GM19324 (cell line): ENCODE results near the gene COL20A1.
"Not testable (repeated sequence)": the region's sequence is repeated elsewhere in the genome, so short reads cannot be mapped to it uniquely, and the experiment has no call there.

Experiments used
- ATAC-seq: cut with Tn5 transposase; IDR thresholded peaks from one replicate; pipeline ENCODE4 v1.9.1; 2021; ENCODE audit warnings: mild to moderate bottlenecking, moderate library complexity; ENCODE audit not compliant: unreplicated experiment, low FRiP score

The COL20A1 gene

DNA sequence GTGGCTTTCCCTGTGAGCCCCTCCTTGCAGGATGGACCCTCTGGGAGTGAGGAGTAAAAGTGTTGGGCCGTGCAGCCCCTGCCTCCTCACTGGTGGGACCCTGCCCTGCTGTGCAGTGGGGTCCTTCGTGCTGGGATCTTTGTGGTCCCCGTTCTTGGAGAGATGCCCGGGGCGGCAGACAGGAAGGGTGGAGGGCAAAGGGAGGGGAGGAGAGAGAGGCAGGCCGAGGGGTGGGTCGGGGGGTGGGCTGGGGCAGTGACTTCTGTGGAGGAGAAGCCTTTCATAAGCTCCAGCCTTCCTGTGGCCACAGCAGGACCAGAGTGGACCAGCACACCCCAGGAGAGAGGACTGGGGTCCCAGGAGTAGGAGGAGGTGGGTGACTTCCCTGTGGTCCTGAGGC, at the start of gene COL20A1:
Gene COL20A1 (plus strand): TSS at position 283 of the 400 bp plus-strand sequence. CDS start 1,922 bp downstream, outside the sequence.
- ATAC-seq = no peak

DNA sequence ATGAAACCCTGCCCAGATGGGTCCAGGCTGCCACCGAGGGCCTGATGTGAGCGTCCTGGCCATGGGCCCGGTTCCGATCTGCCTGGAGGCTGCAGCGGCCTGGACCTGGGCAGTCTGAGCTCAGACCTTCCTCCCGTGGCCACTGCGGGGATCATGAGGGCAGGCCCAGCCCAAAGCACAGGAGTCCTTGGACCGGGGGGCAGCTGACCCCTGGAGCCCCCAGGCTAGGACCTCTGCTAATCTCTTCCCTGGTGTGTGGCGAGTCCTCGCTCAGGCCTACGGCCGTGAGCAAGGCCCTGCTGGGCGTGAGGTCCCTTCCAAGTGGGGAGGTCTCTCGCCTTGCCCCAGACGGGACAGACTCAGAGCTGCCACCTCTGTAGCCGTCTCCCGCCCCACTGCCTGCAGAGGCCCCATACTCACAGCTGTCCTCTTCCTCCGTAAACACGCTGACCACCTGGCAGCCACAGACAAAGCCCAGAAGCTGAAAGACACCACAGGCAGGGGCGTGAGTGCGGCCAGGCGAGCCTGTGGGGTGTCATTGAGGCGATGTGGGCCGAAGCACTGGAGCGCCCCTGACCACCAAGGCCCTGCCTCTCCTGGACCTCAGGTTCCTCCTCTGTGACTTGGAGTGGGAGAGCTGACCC, 49.3 kb upstream of the COL20A1 start:
- ATAC-seq = no peak

DNA sequence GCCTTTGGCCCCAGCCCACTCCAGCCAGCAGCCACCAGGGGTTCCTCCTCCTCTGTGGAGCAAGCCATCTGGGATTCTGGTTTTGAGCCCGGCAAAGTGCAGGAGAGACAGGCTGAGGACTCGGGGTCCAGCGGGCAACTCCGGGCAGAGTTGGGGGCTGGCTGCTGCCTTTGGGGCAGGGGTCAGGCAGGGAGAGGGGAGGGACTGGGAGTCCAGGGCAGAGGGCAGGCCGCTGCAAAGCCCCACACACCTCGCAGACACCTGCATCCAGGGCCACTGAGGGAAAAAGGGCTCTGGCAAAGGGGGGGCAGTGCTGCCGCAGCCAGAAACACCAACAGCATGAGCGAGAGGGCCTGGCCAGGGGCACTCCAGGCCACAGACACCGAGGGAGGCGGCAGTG, 48.5 kb upstream of the COL20A1 start:
- no peak for ATAC-seq

DNA sequence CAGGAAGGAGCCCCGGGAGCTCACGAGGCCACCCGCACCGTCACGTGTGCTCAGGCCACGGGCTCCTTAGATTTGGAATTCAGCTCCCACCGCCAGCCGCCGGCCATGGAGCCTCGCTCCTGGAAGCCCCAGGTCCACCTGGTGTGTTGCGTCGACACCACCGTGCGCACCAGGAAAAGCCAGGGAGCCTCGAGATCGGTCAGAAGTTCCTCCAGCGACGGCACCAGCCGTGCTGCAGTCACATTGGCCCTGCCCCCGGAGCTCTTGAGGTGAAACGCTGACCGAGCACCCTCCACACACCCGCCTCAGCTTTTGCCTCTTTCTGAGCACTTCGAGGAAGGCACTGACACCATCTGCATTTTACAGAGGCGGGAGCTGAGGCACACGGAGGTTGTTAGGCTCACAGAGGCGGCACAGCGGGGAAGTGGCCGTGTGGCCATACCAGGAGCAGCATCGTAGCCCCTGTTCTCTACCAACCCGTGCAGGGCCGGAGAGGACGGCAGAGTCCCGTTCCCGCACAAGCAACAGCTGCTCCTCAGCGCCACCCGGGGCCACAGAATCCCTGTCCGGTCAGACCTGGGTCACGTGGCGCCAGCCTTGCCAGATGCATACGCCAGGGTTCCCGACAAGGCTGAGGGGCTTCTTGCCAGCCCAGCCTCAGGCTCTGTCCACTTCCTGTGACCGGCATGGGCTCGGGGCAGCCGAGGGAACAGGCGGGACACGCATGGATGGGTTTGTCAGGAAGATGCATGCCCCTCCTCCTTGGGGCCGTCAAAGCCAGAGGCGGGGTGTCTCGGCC, 46.3 kb upstream of the COL20A1 start:
- ATAC-seq = no peak

DNA sequence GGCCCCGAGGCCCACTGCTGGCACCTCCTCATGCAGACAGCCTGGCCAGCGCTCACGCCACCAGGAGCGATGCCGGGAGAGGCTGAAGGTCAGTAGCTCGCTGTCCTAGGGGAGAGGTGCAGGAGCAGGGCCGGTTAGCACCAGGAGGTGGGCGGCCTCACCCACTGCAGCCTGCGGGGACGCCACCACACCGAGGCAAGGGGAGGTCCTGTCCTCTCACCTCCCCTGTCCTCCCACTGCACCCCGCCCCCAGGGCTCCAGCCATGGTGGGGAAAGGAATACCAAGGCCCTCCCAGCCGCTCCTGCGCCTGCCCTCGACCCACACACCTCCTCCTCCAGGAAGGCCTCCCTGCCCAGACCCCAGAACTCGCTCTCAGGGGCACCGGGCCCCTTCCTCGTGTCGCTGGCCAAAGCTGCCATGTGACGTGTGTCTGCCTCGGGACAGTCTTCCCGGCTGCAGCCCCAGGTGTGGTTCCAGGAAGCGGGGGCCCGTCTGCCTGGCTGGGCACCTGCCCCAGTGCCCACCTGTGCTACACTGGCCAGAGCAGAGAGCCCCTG, 45.2 kb upstream of the COL20A1 start:
- no peak for ATAC-seq

DNA sequence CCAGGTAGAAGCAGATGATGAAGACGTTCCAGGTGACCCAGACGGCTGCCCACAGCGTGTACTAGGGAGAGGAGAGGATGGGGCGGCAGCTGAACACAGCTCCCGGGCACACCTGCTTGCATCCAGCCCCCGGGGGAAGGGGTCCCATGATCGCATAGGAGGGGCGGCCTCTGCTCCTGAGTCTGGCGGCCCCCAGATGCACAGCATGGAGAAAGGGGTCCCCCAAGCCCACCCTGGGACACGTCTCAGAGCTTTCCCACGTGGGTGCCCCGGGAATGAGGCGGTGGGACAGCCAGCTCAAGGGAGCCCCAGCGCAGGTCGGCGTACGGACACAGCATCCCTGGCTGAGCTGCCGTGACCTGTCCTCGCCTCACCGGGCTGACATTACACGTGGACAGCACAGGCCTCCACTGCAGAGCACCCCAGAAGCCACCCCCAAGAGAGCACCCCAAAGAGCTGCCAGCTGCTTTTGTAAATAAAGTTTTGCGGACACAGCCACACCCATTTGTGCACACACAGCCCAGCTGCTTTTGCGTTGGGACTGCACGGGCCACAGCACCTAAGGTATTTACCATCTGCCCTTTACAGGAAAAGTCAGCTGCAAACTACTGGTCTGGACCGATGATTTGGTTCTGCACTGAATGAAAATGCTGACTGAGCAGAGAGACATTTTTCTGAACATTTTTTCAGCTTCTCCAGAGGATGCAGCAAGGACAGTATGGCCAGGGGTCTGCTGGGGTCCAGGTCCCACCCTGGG, 44.0 kb upstream of the COL20A1 start:
- no peak for ATAC-seq

DNA sequence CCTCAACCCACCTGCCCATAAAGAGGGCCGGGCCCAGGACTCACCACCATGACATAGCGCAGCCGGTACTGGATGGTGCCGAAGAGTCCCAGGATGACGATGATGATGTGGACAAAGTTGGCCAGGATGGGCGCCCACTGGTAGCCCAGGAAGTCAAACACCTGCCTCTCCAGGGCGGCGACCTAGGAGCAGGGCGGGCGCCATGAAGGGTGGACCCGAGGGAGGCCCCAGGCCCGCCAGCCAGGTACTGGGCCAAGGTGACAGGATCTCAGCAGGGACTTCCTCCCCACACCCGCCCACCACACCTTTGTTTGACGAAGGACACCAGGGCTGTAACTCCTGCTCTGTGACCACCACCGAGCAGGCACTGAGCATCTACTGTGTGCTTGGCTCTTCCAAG, 43.1 kb upstream of the COL20A1 start:
- no peak for ATAC-seq

DNA sequence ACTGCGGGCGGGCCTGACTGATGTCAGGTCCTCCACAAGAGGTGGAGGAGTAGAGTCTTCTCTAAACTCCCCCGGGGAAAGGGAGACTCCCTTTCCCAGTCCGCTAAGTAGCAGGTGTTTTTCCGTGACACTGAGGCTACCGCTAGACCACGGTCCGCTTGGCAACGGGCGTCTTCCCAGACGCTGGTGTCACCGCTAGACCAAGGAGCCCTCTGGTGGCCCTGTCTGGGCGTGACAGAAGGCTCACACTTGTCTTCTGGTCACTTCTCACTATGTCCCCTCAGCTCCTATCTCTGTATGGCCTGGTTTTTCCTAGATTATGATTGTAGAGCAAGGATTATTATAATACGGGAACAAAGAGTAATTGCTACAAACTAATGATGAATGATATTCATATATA, 41.6 kb upstream of the COL20A1 start:
- ATAC-seq = not testable (repeated sequence)

DNA sequence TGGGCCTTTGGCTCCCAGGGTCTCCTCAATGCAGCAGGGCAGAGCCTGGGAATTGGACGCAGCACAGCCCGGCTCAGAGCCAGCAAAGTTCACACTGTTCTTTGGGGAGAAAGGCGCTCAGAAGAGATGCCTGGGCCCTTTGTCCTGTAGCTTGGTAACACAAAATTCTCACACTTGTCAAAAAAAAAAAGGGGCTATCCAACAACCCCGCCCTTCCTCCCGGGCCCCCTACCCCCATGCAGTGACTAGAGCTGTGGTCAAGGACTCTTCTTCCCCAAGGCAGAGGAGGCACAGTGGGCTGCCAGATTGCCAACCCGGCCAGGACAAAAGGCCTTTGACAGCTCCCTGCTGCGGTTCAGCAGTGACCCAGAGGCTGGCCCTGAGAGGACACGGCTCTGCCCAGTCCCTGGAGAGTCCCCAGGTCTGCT, 40.7 kb upstream of the COL20A1 start:
- ATAC-seq = no peak

DNA sequence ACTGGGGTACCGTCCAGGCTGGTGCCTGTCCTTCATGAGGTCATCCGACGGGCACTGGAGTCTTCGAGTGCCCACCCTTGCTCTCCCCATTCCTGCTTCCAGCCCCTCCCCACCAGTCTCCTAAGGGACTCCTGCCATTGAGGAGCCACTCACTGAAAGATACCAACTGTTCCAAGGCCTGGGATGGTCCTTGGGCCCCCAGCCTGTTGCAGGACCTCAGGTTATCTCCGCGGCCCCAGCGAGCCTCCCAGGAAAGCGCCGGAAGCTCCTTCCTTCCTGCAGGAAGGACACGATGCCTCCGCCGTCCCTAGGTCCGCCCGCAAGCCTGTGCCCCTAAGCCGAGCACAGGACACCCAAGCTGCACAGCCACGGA, 39.9 kb upstream of the COL20A1 start:
- no peak for ATAC-seq

DNA sequence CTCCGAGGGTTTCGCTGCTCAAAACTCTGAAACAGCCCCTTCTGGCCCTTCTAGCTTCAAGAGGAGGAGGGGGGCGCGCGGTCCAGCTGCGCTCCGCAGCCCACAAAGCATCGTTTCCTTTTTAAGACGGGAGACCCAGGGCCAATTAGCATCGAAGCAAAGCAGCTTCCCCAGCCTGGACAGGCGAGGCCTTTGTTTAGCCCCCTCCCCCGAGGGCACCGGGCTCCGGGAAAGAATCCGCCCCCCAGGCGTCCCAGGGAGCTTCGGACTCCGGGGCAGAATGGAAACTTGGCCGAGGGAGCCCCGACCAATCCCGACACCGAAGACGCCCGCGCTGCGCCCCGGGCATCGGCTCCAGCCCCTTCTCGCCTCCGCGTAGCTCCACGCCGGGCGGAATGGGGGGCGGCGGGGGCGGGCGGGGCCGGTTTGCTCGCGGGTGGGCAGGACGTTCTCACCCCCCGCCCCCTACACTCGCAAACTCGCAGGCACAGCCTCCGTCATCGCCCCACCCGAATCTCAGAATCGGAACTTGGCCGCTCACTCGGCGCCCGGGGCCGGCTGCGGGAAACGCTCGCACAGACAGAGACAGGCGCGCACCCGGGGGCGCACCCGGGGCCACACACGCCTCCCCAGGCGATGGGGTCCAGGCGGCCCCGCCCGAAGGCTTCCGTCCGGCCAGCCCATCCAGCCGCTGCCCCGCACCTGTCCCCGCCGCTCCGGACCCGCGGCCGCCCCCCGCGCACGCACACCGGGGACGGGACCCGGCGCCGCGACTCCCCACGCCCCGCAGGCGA, 39.4 kb upstream of the COL20A1 start:
- no peak for ATAC-seq

DNA sequence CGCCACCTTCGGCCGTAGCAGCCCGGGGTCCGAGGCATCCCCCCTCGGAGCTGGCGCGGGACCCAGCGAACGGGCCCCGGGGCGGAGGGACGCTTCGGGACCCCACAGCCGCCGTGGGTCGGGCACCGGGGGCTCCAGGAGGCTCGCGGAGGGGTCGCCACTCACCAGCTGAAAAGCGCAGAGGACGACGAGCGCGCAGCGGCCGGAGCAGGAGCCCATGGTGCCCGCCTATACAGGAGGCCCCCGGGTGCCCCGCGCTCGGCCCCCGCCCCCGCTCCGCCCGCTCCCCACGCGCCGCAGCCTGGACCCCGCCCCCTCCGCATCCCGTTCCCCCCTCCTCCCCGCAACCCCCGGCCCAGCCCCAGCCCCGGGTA, 38.8 kb upstream of the COL20A1 start, which contains the start of gene NKAIN4:
Gene NKAIN4 (minus strand): TSS at position 232 of the 374 bp plus-strand sequence. CDS start 13 bp downstream, at position 219.
- ATAC-seq = no peak

DNA sequence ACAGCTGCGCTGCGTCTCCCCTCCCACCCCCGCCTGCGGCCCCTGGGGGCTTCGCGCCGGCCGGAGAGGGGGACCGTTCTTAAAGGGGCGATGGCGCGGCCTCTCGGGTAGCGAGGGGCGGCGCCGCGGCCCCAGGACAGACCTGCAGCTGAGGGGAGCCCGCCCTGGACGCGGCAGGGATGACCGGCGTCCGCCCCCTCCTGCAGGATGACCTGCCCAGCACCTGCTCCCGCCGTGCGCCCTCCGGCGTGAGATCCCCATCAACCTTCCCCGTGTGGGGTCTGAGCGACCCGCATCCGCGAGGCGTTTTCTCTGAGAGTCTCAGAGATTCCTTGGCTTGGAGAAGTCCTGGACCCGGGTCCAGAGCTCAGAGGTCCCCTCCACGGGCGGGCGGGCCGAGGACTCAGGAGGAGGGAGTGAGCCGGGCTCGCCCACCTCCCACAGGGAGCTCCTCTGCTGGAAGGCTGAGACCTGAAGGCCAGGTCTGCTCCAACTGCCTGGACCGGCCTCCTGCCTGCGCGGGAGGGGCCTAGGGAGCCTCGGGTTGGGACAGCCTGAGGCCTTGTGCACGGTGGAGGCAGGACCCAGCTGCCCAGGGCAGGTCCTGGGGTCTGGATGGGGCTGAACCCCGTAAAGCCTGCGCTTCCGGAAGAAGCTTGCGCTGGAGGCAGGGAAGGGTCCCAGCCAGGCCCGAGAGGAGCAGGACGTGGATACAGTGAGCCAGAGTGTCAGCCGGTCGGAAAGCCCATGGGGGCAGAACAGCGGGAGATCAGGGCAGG, 38.2 kb upstream of the COL20A1 start:
- no peak for ATAC-seq

DNA sequence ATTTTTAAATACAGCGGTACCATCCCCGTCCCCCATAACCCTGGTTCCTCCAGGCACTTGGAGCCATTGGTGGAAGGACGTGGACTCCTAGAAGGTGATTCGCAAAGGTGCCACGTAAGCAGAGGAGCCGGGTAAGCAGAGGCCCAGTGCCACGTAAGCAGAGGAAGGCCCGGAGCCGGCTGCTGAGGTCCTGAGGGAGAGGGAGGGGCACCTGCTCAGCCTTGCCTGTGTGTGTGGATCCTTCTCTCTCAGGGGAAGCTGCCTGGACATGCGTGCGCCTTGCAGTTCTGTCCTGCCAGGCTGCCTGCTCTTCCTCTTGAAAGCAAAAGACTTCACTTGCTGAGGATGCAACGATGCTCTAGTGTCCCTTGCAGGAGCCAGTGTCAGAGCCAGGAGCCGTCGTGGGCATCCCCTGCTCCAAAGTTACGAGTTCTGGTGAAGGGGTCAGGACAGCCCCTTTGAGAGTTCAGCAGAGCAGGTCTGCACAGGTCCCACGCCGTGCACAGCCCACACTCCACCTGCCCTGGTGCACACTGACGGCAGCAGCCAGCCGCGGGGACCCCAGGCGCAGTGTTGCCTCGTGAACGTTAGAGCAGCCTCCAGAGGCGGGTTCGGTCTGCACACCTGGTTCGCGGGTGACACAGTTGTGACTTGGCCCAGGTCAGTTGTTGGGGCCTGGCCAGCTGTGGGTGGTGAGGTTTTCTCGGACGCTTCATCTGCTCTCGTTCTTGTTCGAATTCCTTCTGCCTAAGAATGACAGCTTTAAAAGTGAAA, 36.9 kb upstream of the COL20A1 start:
- no peak for ATAC-seq

DNA sequence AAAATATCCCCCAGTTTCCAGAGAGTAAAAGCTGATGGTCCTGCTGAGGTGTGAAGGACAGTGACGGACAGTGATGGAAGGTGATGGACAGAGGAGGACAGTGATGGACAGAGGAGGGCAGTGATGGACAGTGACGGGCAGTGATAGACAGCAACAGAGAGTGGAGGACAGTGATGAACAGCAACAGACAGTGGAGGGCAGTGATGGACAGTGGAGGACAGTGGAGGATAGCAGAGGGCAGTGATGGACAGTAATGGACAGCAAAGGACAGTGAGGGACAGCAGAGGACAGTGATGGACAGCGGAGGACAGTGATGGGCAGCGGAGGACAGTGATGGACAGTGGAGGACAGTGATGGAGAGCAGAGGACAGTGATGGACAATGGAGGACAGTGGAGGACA, 36.0 kb upstream of the COL20A1 start:
- no peak for ATAC-seq

DNA sequence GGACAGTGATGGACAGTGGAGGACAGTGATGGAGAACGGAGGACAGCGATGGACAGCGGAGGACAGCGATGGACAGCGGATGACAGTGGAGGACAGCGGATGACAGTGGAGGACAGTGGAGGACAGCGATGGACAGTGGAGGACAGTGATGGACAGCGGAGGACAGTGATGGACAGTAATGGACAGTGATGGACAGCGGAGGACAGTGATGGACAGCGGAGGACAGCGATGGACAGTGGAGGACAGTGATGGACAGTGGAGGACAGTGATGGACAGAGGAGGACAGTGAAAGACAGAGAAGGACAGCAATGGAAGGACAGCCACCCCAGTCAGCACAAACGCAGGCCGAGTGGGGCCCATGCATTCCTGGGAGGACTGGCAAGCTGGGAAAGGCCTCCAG, 35.4 kb upstream of the COL20A1 start:
- ATAC-seq = no peak

DNA sequence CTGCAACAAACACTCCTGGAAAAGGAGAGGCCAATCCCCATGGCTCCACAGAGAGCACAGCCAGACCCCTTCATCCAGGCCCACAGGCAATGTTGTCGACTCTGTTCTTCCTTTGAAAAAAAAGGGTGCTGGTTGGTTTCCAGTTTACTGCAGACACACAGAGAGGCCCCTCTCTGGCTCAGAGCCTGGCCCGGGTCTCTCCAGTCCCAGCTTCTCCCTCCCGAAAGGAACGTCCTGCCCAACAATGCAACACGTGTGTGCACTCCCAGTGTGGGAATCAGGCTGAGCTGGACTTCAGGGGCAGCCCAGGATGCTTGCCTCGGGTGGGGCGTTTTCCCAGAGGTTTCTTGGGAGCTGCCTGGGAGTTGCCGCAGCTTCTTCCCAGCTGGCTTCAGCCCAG, 34.2 kb upstream of the COL20A1 start:
- no peak for ATAC-seq

DNA sequence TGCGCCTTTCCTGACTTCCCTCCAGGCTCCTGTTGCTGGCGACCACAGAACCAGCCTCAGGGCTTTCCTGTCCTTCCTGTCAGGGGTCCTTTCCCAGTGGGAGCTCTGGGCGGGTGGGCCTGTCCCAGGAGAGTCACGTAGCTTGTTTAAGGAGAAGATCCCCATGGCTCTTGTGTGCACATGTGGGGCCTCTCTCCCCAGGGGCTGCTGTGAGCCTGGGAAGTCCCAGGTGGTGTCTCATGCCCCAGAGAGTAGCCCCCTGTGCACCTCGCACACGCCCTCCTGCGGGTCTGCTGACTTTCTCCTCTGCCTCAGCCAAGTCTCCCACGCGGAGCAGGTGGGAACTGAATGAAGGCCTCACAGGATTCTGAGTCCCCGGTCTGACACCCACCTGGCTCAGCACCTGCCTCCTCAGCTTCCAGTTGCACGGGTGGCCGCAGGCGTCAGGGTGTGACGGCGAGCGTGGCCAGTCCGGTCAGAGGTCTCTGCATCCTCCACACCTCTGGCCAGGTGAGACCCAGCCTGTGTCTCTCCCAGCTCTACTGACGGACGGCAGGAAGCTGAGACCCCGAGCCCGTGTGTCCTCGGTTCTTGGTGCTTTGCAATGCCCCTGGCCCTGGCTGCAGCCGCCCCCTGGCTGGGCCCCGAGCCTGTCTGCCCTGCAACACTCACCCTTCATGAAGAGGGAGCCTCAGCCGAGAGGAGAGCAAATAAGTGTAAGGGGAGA, 33.1 kb upstream of the COL20A1 start:
- no peak for ATAC-seq
